ENCODE results near the gene SMG6.
"Not testable (repeated sequence)": the region's sequence is repeated elsewhere in the genome, so short reads cannot be mapped to it uniquely, and the experiment has no call there.

SMG6 gene

GRCh38 chr17:2178798-2179501, 124.6 kb downstream of the SMG6 start:
- DNase-seq (ENCODE audit: low spot score) = no peak

- DNase-seq (ENCODE audit: low spot score) = no peak
Observed at GRCh38 chr17:2177235-2177811, 126.3 kb downstream of the SMG6 start.

GRCh38 chr17:2176499-2177169, 127.0 kb downstream of the SMG6 start:
- no peak for DNase-seq (ENCODE audit: low spot score)

GRCh38 chr17:2175294-2175628, 128.3 kb downstream of the SMG6 start:
- DNase-seq (ENCODE audit: low spot score) = no peak

GRCh38 chr17:2174468-2175293, 128.9 kb downstream of the SMG6 start:
- no peak for DNase-seq (ENCODE audit: low spot score)

GRCh38 chr17:2174014-2174413, 129.6 kb downstream of the SMG6 start:
- no peak for DNase-seq (ENCODE audit: low spot score)

- DNase-seq (ENCODE audit: low spot score) = no peak
Observed at GRCh38 chr17:2172999-2173398, 130.6 kb downstream of the SMG6 start.

GRCh38 chr17:2172077-2172851, 131.3 kb downstream of the SMG6 start:
- no peak for DNase-seq (ENCODE audit: low spot score)

GRCh38 chr17:2171702-2172076, 131.9 kb downstream of the SMG6 start:
- DNase-seq (ENCODE audit: low spot score) = no peak

GRCh38 chr17:2170023-2170422, 133.6 kb downstream of the SMG6 start:
- no peak for DNase-seq (ENCODE audit: low spot score)

GRCh38 chr17:2165723-2166122, 137.9 kb downstream of the SMG6 start:
- not testable (repeated sequence) for DNase-seq (ENCODE audit: low spot score)

GRCh38 chr17:2158396-2158780, 145.2 kb downstream of the SMG6 start:
- DNase-seq (ENCODE audit: low spot score) = no peak

GRCh38 chr17:2157675-2158395, 145.8 kb downstream of the SMG6 start:
- DNase-seq (ENCODE audit: low spot score) = no peak

- no peak for DNase-seq (ENCODE audit: low spot score)
Observed at GRCh38 chr17:2157081-2157480, 146.5 kb downstream of the SMG6 start.

GRCh38 chr17:2156666-2157065, 146.9 kb downstream of the SMG6 start:
- DNase-seq (ENCODE audit: low spot score) = no peak

GRCh38 chr17:2155573-2155972, 148.0 kb downstream of the SMG6 start:
- no peak for DNase-seq (ENCODE audit: low spot score)

GRCh38 chr17:2151358-2152033, 152.1 kb downstream of the SMG6 start:
- DNase-seq (ENCODE audit: low spot score) = no peak

- DNase-seq (ENCODE audit: low spot score) = no peak
Observed at GRCh38 chr17:2150806-2151205, 152.8 kb downstream of the SMG6 start.

- DNase-seq (ENCODE audit: low spot score) = no peak
Observed at GRCh38 chr17:2149934-2150333, 153.7 kb downstream of the SMG6 start.

- DNase-seq (ENCODE audit: low spot score) = no peak
Observed at GRCh38 chr17:2146132-2146871, 157.3 kb downstream of the SMG6 start.

Data from LoVo (cell line).